GM18508 (cell line): ENCODE data around the gene CLASRP.

Experiments
- ATAC-seq: cut with Tn5 transposase; IDR thresholded peaks from one replicate; pipeline ENCODE4 v1.9.1; 2021; ENCODE audit warnings: moderate number of reproducible peaks; ENCODE audit not compliant: insufficient read depth, unreplicated experiment

CLASRP gene

GRCh38 chr19:45056831-45057230 is 18.0 kb downstream of the CLASRP start:
- no peak for ATAC-seq

GRCh38 chr19:45057444-45057843 is 18.6 kb downstream of the CLASRP start:
- ATAC-seq, result no peak

- ATAC-seq, result no peak
Measured at GRCh38 chr19:45058622-45059159, 19.8 kb downstream of the CLASRP start.

- no peak for ATAC-seq
Measured at GRCh38 chr19:45059258-45059965, 20.6 kb downstream of the CLASRP start.

GRCh38 chr19:45061965-45062364 is 23.1 kb downstream of the CLASRP start:
- ATAC-seq, result no peak

GRCh38 chr19:45063851-45064801 is 25.3 kb downstream of the CLASRP start:
- no peak for ATAC-seq

GRCh38 chr19:45066921-45067661 is 28.2 kb downstream of the CLASRP start:
- no peak for ATAC-seq

GRCh38 chr19:45068041-45068440 is 29.2 kb downstream of the CLASRP start:
- ATAC-seq, result no peak

- ATAC-seq, result no peak
Measured at GRCh38 chr19:45069056-45069455, 30.2 kb downstream of the CLASRP start.

GRCh38 chr19:45070214-45070613 is 31.4 kb downstream of the CLASRP start:
- ATAC-seq, result no peak

- ATAC-seq, result no peak
Measured at GRCh38 chr19:45070861-45071544, 32.2 kb downstream of the CLASRP start.

GRCh38 chr19:45071545-45071938 is 32.7 kb downstream of the CLASRP start:
- ATAC-seq, result no peak

- ATAC-seq, result no peak
Measured at GRCh38 chr19:45071969-45072790, 33.3 kb downstream of the CLASRP start.

GRCh38 chr19:45074744-45075300 is 36.0 kb downstream of the CLASRP start:
- no peak for ATAC-seq

- ATAC-seq, result no peak
Measured at GRCh38 chr19:45075301-45076028, 36.6 kb downstream of the CLASRP start.

- no peak for ATAC-seq
Measured at GRCh38 chr19:45076029-45076850, 37.4 kb downstream of the CLASRP start, which contains the start of gene ZNF296. TSS of gene ZNF296 (minus strand) at chr19:45076478. CDS start at chr19:45076373, 105 bp downstream.
